ENCODE data around the gene SLC25A42.

Gene SLC25A42

DNA sequence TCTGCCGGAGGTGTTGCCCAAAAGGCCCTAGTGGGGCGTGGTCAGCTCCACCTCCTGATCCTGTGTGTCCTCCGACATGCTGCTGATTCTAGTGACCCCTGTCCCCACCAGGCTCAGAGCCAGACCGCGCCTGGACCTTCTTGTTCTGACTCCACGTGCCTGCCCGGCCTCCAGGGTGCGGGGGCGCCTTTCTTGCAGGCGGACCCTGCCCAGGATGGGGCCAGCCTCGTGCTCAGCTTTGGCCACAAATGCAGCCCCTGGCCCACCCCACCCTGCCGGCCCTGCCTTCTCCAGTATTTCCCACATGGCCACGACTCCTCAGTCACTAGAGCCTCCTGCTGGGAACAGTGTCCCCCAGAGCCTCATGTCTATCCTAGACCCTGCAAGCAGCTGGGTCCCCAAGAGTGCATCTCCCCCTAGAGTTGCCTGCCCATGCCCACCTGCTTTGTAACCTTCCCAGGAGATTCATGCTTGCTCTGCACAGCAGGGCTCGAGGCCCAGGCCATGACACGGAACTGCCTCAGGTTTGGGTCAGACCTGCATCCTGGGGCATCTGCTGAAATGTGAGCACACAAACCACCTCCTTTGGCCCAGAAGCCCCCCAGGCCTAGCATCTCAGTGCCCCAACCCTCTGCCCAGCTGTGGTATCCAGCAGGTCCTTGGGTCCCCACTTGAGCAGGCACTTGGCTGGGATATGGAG, 47.5 kb downstream of the SLC25A42 start:
- DNase-seq, result no peak
- TF ChIP-seq GATA1 (IDR thresholded peaks at IDR 0.05; ENCODE audit: low read depth, low read length) (no peak), POLR2A (IDR thresholded peaks at IDR 0.05; ENCODE audit: low read length) (no peak)

DNA sequence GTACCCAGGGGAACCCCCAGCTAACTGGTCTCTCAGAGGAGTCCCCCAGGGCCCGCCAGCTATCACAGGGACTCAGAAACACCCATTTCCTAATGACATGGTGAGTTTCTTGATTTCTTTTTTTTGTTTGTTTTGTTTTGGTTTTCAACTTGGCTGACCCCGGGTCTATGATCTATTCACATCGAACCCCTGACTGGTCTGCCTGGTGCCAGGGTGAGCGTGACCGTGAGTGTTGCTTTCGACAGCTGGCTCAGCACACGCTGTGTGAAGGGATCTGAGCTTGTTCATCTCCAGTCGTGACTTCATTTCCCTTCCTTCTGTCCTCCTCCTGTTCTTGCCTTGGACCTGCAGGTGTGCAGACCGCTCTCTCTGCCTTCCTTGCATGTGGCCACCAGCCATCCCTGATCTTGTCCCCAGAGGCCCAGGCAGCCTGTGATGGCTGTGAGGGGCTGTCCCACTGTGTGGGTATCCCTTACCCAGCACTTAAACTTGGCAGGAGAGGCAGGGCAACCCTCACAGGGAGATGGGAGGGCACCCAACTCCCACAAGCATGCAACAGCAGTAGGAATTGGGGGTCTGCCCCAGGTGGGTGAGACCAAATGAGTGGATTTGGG, 48.3 kb downstream of the SLC25A42 start:
- DNase-seq, result no peak
- TF ChIP-seq GATA1 (IDR thresholded peaks at IDR 0.05; ENCODE audit: low read depth, low read length) (no peak), POLR2A (IDR thresholded peaks at IDR 0.05; ENCODE audit: low read length) (no peak)

DNA sequence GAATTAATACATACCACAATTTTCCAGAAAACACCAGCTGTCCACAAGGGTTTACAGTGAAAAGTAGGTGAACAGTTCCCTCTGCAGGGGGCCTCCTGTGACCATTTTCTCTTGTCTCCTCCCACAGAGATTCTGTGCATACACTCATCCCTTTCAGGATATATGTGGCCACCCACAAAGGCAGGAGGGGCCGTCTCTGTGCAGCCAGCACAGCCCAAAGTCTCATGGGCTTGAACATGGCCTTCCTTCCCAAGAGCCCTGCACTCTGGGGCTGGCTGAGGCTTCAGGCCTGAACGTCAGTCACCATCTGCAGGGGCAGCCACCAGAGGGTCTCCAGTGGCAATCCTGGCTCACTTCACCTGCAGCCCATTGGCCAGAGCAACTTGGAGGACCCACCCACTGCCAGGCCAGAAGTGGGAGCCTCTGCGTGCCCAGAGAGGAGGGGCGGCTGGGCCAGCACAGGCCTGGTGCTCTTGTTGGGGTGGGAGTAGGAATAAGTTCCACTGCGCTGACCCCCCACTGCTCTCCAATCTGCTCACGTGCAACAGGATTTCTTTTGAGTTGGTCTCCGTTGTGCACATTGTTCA, 49.3 kb downstream of the SLC25A42 start:
- DNase-seq, result peak in 1 of 2 experiments; percentile 22
- TF ChIP-seq GATA1 (IDR thresholded peaks at IDR 0.05; ENCODE audit: low read depth, low read length) (no peak), POLR2A (IDR thresholded peaks at IDR 0.05; ENCODE audit: low read length) (no peak)

DNA sequence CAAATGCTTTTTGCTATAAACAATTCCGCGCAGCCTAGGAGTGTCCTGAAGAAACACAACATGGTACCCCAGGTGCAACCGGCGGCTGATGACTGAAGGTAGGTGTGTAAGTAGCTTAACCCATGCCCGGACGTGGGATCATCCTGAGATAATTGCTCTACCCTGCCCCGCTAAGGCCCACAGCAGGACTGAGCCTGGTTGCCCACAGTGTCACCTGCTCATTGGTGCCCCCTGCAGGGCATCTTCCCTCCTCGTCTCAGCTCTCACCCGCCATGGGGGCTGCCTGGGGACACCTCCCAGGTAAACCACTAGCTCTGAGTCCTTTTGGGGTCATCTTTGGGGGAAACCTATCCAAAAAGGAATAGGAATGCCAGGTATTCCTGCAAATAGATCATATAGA, 52.2 kb downstream of the SLC25A42 start:
- DNase-seq, result peak in 1 of 2 experiments; percentile 73
- TF ChIP-seq GATA1 (IDR thresholded peaks at IDR 0.05; ENCODE audit: low read depth, low read length) (no peak), POLR2A (IDR thresholded peaks at IDR 0.05; ENCODE audit: low read length) (no peak)

DNA sequence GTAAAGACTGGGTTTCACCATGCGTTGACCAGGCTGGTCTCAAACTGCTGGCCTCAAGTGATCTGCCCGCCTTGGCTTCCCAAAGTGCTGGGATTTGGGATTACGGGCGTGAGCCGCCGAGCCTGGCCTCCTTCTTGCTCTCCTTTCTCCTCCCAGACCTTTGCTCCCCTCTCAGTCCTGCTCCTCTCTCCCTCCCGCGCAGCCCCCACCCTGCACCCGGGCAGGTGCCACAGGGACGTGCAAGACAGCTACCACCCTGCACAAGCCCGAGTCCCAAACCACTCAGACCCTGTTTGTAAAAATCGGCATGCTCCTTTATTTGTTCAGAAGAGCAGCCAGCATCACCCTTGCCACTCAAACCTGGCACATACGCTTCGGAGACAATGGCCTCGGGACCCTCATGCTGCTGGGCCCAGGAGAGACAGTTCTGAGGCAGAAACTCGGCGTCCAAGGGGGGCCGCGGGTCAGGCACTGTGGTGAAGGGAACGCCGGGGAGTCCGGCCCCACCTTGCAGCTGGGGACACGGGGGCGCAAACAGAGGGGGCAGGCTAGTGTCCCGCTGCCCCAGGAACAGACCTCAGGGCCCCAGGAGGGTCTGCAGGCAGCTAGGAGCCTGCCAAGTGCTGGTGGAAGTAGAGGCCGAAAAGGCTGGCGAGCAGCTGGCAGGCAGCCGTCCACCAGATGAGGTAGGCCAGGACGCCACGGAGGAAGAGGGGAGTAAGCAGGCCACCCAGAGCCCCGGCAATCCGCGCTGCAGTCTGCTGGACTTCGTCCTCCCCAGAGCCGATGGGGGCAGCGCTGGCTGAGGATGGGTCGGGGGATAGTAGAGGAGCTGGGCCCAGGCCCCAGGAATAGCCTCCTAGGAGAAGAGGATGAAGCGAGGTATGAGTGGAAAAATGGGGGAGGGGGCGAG, 55.8 kb downstream of the SLC25A42 start:
- DNase-seq, result no peak
- no peak for TF ChIP-seq POLR2A (IDR thresholded peaks at IDR 0.05; ENCODE audit: low read length)
- no peak for TF ChIP-seq GATA1 (IDR thresholded peaks at IDR 0.05; ENCODE audit: low read depth, low read length)

DNA sequence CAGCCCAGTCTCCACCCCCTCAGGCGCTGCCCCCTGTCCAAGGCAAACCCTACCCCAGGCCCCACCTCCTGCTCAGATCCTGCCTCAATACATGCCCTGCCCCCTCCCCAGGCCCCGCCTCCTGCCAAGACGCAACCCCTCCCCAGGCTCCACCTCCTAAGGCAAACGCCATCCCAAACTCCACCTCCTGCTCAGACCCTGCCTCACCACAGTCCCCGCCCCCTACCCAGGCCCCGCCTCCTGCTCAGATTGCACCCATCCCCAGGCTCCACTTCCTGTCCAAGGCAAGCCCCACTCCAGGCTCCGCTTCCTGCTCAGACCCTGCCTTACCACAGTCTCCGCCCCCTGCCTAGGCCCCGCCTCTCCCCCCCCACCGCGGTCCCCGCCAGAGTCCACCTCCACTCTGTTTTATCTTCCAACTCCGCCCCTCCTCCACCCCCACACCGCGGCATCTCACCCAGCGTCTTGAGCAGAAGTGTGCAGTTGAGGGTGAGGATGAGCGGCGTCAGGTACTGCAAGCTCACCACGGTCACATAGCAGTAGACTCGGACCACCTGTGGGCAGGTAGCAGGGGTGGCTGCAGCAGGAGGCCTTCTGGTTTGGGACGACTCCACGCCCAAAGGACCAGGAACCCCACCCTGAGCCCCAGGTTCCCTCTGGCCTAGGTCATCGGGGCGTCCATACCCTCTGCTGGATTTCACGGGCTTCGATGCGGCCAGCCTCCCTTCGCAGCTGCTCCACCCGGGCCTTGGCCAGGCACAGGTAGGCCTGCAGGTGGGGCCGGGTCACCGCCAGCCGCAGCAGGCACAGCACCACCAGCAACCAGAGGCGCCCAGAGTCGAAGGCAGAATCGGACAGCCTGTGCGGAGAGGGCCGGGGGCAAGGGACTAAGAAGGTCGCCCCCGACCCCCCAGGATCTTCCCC, 56.8 kb downstream of the SLC25A42 start:
- TF ChIP-seq POLR2A (IDR thresholded peaks at IDR 0.05; ENCODE audit: low read length), result no peak
- TF ChIP-seq GATA1 (IDR thresholded peaks at IDR 0.05; ENCODE audit: low read depth, low read length), result no peak
- DNase-seq, result peak in 1 of 2 experiments; percentile 40

DNA sequence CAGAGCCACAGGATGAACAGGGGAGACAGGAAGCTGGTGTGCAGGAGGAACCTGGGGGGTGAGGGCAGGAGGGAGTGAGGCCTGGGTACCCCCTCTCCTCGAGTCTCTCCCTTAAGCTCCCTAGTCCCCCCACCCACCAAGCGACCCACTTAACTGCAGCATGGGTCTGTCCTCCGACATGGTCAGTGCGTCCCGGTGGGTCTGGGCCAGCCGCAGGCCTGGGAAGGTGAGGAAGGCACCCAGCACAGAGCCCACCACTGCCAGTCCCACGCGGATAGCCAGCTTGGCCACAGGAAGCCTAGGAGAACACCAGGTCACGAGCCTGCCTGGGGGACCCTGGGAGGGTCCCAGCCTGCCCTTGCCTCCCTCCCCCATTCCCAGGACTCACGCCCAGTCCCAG, 57.6 kb downstream of the SLC25A42 start:
- no peak for DNase-seq
- TF ChIP-seq POLR2A (IDR thresholded peaks at IDR 0.05; ENCODE audit: low read length) (no peak), GATA1 (IDR thresholded peaks at IDR 0.05; ENCODE audit: low read depth, low read length) (no peak)

DNA sequence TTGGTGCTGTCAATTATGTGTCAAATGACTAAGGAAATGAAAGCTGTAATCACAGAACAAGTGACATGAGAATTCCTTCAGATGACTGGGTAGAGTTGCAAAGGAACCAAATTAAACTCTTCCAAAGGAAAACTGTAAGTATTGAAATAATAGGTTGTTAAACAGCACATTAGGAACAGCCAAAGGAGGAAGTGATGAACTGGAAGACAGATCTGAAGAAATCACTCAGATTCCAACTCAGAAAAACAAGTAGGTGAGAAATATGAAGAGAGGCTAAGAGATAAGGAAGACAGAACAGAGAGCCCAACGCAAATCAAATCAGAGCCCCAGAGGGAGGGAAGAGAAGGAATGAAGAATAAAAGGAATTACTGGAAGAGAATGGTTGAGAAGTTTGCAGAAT, 59.1 kb downstream of the SLC25A42 start:
- TF ChIP-seq GATA1 (IDR thresholded peaks at IDR 0.05; ENCODE audit: low read depth, low read length) (no peak), POLR2A (IDR thresholded peaks at IDR 0.05; ENCODE audit: low read length) (no peak)
- no peak for DNase-seq

DNA sequence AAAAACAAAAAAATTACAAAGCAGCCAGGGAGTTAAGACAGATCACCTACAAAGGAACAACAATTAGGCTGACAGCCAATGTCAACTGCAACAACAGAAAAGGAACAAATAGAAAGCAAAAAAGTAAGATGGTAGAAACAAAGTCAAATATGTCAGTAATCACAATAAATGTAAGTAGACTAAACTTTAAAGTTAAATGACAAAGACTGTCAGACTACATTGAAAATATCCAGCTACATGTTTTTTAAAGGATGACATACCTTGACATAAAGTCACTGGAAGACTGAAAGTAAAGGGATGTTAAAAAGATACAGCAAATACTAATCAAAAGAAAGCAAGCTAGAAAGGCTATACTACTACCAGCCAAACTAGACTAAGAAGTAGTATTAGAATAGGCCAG, 59.6 kb downstream of the SLC25A42 start:
- no peak for TF ChIP-seq POLR2A (IDR thresholded peaks at IDR 0.05; ENCODE audit: low read length)

DNA sequence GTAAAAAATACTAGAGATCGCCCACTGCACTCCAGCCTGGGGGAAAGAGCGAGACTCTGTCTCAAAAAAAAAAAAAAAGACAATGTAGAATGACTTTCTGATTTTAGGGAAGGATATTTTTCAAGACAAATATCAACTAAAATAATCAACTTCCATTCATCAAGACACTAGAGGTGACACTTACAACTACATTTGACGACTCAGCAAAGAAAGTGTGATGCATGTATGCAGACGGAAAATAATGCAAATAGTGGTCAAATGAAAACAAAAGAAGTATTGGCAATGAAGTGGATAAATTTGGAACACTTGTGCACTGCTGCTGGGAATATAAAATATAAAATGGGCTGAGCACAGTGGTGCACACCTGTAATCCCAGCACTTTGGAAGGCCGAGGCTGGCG, 62.3 kb downstream of the SLC25A42 start:
- DNase-seq, result no peak
- TF ChIP-seq GATA1 (IDR thresholded peaks at IDR 0.05; ENCODE audit: low read depth, low read length) (no peak), POLR2A (IDR thresholded peaks at IDR 0.05; ENCODE audit: low read length) (no peak)

More for the DNA sequence above, 59.6 kb downstream of the SLC25A42 start:
- no peak for DNase-seq

DNA sequence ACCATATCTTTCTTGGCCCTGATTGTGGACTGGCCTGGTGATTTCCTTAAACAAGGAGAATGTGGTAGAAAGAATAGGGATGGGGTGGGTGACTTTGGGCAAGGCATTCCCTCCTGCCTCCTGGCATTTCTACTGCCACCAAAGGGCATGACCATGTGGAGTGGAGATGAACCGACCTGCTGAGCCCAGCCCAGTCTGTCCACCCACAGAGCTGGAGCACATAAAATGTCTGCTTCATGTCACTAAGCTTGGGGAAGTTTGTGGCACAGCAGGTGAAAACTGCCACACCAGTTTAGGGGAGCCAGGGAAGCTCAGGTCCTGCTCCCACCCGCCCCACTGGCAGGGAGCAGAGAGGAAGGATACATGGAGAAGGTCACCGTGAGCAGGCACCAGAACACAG, 68.2 kb downstream of the SLC25A42 start:
- no peak for TF ChIP-seq GATA1 (IDR thresholded peaks at IDR 0.05; ENCODE audit: low read depth, low read length)
- DNase-seq, result no peak

DNA sequence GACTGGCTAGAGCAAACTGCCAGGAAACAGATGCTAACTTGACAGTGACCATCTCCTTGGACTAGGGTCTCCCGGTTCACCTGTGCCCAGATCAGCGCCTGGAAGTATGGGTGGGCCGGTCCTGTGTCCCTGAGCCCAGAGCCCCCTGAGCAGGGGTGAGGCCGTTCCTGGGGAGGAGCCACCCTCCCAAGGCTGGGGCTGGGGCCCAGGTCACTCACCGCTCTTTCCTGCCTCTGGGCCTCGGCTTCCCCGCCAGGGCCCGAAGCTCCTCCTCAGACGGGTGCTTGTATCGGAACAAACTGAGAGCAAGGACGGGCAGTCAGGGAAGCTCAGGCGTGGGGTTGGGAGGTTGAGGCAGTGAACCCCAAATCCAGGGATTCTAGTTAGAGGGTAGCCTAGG, 69.1 kb downstream of the SLC25A42 start:
- no peak for TF ChIP-seq POLR2A (IDR thresholded peaks at IDR 0.05; ENCODE audit: low read length)
- TF ChIP-seq GATA1 (IDR thresholded peaks at IDR 0.05; ENCODE audit: low read depth, low read length), result no peak
- DNase-seq, result no peak

DNA sequence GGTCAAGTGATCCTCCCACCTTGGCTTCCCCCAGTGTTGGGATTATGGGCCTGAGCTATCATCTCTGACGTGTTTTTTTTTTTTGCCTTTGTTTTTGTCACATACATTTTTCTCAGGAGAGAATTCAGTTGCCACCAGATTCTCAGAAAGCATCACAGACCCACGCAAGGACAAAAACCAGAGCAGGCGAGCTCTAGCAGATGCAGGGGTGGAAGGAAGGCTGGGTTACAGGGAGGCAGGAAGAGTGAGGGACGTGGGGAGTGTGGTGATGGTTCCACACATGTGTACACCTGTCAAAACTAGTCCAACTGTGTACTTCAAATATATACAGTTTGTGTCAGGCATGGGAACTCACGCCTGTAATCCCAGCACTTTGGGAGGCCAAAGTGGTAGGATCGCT, 70.2 kb downstream of the SLC25A42 start:
- no peak for DNase-seq
- TF ChIP-seq GATA1 (IDR thresholded peaks at IDR 0.05; ENCODE audit: low read depth, low read length) (no peak), POLR2A (IDR thresholded peaks at IDR 0.05; ENCODE audit: low read length) (no peak)
